MG63 (cell line): ENCODE data around the gene SAMD8. TPM values are rescaled to one million over a fixed set of nuclear protein-coding genes. Genes with fewer than 3 reads are reported as not detected.
A peak's percentile ranks its signal among the peaks of the same experiment; 100 is the strongest.
"Not testable (repeated sequence)": the region's sequence is repeated elsewhere in the genome, so short reads cannot be mapped to it uniquely, and the experiment has no call there.

ENCODE experiments used
- DNase-seq: peaks from one replicate; pipeline ENCODE4 v3.0.0-alpha.2; 2020
- H3K27me3 ChIP-seq: fragments of 250-450 bp; sonication (Bioruptor Pico); 2 replicates; pipeline ENCODE4 v1.5.1; 2020; ENCODE audit warnings: mild to moderate bottlenecking, moderate library complexity
- H3K36me3 ChIP-seq: fragments of 250-450 bp; sonication (Bioruptor Pico); 2 replicates; pipeline ENCODE4 v1.5.1; 2020; ENCODE audit warnings: mild to moderate bottlenecking, moderate library complexity
- H3K4me3 ChIP-seq: fragments of 250-450 bp; sonication (Bioruptor Pico); 2 replicates; pipeline ENCODE4 v1.5.1; 2020; ENCODE audit warnings: mild to moderate bottlenecking, moderate library complexity
- H3K9me3 ChIP-seq: fragments of 250-450 bp; sonication (Bioruptor Pico); 2 replicates; pipeline ENCODE4 v1.5.1; 2020; ENCODE audit warnings: mild to moderate bottlenecking, moderate library complexity
- total RNA-seq: library from RNA; depleted of rRNA; stranded (reverse); fragments of >200 nt; shearing (Covaris generic); gene quantifications from 2 replicates; pipeline ENCODE4 v1.2.3, GENCODE V29; 2014; ENCODE audit warnings: low replicate concordance

The SAMD8 gene
- total RNA-seq, 1 experiment from 2014 or later = 6.9 TPM

DNA sequence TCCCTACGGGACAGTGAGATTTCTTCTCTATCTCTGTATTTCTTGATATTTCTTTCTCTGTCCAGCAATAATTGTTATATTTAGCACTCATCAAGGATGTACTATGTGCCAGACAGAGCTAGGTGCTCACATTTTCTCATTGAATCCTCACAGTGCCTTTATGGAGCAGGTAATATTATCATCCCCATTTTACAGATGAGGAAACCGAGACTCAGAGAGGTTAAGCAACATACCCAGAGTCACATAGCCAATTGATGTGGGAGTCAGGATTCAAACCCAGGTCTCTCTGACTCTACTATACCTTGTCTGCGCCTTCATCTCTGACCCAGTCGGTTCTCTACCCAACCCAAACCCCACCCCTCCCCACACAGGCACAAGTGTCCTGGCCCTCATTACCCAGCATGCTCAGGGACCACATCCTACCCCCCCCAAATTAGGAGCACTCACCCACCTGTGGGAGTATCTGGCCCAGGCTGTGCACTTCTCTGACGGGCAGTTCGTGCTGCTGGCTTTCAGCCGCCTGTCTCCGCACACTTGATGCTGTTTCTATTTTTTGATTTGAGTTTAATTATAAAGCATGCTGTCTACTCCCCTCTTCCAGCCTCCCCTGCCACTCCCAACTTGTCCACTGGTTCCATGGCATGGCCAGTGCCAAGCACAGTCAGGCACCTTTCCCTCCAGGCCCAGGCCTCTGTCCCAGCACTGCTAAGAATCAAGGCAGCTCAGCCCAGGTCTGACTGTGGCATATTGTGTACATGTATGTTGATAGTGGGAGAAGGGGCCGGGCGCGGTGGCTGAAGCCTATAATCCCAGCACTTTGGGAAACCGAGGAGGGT is 9.8 kb upstream of the SAMD8 start:
- no peak overlapping the region for H3K4me3 ChIP-seq
- H3K27me3 ChIP-seq = no peaks in the 10 kb centered on the region
- H3K36me3 ChIP-seq = no peaks in the 10 kb centered on the region
- no peak for DNase-seq
- no peaks in the 10 kb centered on the region for H3K9me3 ChIP-seq

DNA sequence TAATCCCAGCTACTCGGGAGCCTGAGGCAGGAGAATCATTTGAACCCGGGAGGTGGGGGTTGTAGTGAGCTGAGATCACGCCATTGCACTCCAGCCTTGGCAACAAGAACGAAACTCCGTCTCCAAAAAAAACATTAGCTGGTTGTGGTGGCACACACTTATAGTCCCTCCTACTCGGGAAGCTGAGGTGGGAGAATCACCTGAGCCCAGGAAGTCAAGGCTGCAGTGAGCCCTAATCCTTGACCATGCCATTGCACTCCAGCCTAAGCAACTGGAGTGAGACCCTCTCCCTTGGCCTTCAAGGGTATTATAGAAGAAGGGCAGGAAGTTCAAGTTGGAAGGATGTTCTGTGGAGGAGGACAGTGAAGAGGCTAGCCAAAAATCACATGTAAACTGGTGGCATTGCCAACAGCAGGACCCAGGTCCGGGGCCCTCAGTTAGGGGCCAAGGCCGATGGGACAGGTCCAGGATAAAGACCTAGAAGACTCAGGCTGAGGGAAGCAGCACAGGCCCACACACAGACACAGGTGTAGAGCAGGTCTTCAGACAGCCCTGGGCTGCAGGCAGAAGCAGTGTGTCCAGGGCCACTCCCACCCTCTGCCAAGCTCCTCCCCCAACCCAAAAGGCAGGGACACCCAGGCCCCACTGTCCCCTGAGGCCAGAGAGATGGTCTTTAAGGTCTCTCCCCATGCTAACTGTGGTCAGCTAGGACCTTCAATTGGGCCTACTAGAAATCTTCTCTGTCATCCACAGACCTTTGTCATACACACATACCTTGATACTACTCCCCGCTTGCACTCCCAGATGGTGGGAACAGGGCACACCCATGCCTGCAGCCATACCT is 8.4 kb upstream of the SAMD8 start:
- Histone ChIP-seq H3K36me3 (no peaks in the 10 kb centered on the region), H3K9me3 (no peaks in the 10 kb centered on the region), H3K27me3 (no peaks in the 10 kb centered on the region), H3K4me3 (no peak overlapping the region)
- no peak for DNase-seq

DNA sequence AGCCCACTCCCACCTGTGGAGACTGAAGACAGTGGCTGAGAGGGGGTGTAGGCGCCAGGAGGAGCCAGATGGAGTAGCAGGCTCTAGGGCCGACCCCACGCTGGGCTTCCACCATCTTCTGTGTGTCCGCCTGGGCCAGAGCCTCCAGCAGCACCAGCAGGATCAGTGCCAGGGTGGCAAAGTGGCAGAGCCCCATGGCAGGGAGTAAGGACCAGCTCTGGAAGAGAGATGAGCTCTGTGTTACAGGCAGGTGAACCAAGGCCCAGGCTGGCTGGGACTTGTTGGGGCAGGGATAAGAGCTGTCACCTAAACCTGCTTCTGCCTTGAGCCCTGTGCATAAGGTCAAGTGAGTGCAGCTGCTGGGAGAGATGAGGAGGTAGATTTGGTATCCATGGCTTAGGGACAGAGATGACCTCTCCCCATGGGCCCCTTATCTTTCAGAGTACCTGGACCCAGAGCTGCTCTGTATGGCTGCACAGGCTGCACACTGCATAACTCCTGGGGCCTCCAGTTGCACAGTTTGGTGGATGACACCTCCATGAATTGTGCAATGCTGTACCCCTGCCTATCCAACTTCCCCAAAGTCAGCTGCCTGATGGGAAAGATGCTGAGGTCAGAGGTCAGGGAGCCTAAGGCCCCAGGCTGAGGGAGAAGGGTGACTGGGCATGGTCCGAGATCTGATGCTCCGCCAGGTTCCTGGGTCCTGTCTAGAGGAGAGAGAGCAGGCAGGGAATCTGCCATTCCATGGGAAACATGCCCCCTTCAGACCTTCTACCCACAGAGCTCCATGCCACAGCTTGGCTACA is 7.4 kb upstream of the SAMD8 start:
- no peaks in the 10 kb centered on the region for H3K36me3 ChIP-seq
- DNase-seq = no peak
- H3K4me3 ChIP-seq = no peak overlapping the region
- no peaks in the 10 kb centered on the region for H3K9me3 ChIP-seq
- H3K27me3 ChIP-seq = no peaks in the 10 kb centered on the region

DNA sequence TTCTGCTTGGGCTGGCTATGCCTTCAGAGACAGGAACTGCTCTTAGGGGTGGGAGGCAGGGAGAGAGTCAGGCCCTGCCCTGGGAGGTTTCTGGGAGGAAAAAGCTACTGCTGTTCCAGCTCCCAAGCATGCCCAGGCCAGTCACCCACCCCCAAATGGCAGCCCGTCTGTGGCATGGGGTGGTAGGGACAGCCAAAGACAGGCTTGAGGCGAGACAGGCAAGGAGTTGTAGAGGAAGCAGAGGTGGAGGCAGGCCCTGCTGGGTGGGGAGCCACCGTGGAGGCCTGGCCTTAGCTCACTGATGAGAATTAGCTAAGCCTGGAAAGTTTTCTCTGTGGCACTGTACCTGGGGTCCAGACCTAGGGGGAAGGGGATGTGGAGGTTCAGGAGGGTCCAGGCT is 6.6 kb upstream of the SAMD8 start:
- Histone ChIP-seq H3K4me3 (no peak overlapping the region), H3K27me3 (no peaks in the 10 kb centered on the region), H3K36me3 (no peaks in the 10 kb centered on the region), H3K9me3 (no peaks in the 10 kb centered on the region)
- no peak for DNase-seq

DNA sequence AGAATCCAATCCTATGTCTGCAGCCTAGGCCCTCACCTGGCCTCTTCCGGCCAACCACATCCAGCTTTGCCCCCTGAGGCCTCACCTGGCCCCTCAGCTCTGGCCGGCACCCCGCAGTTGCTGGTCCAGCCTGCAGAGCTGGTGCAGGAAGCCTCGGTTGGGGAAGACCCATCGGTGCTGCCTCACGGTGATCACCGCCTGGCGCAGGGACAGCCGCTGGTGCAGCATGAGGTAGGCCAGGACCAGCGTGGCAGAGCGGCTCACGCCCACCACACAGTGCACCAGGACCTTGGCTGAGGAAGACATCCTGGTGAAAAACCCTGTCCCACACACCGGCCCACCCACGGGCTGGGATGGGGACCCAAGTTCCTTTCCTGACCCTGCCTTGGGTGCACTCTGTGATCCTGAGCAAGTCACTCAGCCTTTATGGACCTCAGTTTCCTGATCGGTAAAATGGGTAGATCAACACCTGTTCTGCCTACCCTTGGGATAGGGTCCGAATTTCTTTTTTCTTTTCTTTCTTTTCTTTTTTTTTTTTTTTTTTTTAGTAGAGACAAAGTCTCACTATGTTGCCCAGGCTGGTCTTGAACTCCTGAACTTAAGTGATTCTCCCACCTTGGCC is 5.8 kb upstream of the SAMD8 start:
- H3K4me3 ChIP-seq = no peak overlapping the region
- DNase-seq = no peak
- no peaks in the 10 kb centered on the region for H3K27me3 ChIP-seq
- H3K9me3 ChIP-seq = no peaks in the 10 kb centered on the region
- no peaks in the 10 kb centered on the region for H3K36me3 ChIP-seq

DNA sequence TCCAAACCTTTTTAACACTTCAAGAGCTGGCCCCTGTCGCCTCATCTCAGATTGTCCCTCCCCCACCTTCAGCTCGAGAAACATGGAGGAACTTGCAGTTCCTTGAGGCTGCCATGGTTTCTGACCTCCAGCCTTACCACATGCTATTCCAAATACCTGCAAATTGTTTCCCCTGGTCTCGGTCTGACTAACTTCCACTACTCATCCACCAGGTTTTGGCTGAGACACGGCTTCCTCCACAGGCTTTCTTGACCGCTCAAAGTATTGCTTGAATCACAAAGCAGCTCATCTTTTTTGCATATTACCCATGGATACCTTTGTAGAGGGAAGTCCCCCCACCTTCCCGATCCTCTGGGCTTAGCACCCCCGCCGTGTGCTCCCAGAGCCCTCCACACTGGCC is 5.2 kb upstream of the SAMD8 start:
- Histone ChIP-seq H3K4me3 (no peak overlapping the region), H3K27me3 (no peaks in the 10 kb centered on the region), H3K36me3 (no peaks in the 10 kb centered on the region), H3K9me3 (no peaks in the 10 kb centered on the region)
- DNase-seq = no peak

DNA sequence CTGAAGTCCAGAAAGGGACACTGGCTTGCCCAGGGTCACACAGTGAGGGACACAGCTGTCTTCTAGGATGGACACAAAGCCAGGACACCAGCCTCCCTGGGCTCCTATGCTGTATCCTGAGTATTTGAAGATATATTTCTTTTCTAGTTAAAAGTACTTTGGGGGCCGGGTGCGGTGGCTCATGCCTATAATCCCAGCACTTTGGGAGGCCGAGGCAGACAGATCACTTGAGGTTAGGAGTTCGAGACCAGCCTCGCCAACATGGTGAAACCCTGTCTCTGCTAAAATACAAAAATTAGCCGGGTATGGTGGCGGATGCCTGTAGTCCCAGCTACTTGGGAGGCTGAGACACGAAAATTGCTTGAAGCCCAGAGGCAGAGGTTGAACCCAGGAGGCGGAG is 4.6 kb upstream of the SAMD8 start:
- not testable (repeated sequence) for H3K4me3 ChIP-seq, H3K9me3 ChIP-seq, H3K36me3 ChIP-seq, DNase-seq, H3K27me3 ChIP-seq

DNA sequence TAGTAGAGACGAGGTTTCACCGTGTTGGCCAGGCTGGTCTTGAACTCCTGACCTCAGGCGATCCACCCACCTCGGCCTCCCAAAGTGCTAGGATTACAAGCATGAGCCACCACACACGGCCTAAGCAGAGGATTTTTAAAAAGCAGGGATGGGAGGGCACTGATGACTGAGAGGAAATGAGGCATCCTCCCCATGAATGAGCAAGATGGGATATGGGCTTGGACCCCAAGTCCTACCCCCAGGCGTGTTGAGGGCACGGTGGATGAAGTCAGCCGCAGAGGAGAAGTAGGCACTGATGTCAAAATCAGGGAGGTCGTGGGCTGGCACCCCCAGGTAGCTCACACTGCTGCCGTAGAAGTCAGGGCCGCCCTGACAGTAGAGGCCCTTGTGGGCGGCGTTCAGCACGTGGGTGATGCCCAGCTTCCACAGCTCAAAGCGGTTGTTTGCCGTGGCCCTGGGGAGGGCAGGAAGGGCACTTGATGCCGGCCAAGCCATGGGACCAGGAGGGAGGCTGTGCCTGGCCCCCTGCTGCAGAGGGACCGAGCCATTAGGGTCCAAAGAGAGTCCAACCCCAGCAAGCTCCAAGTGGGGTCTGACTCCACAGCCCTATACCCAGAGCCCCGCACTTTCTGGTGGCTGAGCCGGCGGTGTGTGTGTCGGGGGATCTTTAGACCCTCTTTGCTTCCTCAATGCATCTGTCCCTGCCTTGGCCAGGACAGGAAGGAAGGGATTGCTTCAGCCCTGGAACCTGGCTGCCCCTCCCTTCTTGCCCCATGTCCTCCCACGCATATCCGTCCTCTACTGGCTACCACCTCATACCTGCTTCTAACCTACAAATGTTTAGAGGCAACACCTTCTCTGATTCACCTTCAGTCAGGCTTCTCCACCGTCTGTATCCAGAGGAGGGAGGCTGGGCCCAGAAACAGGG is 3.4 kb upstream of the SAMD8 start:
- Histone ChIP-seq H3K36me3 (peaks cover 3% of the 10 kb centered on the region; the same call in 1 of the 2 replicates), H3K9me3 (no peaks in the 10 kb centered on the region), H3K4me3 (no peak overlapping the region), H3K27me3 (no peaks in the 10 kb centered on the region)
- DNase-seq = no peak

DNA sequence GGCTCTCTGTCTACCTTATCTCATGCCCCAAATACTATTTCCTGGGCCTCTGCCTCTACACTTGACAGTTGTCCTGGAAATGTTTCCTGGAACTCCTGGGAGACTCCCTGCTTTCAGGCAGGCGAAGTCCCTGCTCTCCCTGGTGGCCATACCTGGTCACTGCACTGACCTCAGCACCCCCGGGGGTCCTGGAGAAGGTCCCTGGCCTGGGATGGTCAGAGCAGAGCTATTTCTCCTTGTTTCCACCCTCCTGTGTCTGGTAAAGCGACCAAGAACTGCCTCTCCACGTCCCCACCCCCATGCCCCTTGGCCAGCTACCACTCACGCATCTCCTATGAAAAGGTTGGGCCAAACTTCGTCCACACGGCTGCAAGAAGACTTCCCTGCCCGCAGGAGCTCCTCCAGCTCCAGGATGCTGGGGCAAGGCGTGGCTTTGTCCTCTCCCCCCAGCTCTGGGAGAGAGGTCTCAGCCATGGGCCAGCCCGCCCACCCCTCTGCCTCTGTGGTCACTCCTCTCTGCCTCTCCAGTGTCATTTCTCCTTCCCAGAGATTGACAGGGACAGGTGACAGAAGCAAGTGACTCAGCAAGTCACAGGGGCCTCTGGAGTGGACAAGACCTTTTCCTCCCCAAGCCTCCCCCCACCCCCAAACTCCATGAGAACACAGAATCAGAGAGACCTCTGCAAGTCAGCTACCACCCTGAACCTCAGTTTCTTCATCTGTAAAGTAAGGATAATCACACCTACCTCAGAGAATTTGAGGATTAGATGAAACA is 2.6 kb upstream of the SAMD8 start:
- no peaks in the 10 kb centered on the region for H3K27me3 ChIP-seq
- peaks cover 3% of the 10 kb centered on the region; the same call in 1 of the 2 replicates for H3K36me3 ChIP-seq
- H3K4me3 ChIP-seq = no peak overlapping the region
- DNase-seq = peak; percentile 36
- no peaks in the 10 kb centered on the region for H3K9me3 ChIP-seq

DNA sequence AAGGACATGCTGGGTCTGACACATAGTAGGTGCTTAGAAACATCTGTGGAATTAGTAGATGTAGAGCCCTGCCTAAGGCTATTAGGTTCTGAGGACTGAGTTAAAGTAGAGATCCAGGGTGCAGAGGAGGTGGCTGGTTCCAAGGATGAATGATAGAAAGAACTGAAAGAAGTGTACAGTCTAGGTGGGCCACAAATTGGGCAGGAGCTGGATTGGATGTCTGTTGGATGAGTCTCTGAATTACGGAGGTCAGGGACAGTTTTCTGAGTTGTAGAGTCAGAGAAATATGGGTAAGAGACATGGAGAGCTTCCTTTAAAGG is 2.0 kb upstream of the SAMD8 start:
- DNase-seq = no peak
- Histone ChIP-seq H3K27me3 (no peaks in the 10 kb centered on the region), H3K4me3 (no peak overlapping the region), H3K36me3 (peaks cover 3% of the 10 kb centered on the region; the same call in 1 of the 2 replicates), H3K9me3 (no peaks in the 10 kb centered on the region)

DNA sequence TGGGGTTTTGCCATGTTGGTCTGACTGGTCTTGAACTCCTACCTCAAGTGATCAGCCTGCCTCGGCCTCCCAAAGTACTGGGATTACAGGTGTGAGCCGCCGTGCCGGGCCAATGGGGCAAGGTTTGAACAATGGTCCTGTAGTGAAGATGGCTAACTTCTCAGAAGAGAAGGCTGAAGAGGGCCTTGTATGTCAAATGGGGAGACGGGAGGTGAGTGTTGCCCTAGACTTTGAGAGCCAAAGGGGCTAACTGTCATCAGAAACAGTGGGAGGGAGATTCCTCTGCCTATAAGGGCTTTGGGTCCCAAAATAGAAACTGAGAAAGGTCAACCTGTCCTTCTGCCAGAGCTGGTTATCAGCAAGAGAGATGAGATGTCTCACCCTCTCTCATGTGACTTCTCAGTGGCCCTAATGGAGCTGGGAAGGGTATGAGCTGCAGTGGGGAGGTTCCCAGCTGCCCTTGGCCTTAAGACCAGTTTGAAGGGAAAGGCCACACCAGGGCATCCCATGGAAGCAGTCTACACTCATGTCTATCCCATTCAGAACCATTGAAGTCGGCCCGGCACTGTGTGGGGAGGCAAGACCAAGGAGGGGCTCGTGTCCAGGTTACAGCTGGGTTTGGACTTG is 1.3 kb upstream of the SAMD8 start:
- Histone ChIP-seq H3K36me3 (peaks cover 3% of the 10 kb centered on the region; the same call in 1 of the 2 replicates), H3K4me3 (no peak overlapping the region; the same call in 1 of the 2 replicates), H3K27me3 (no peaks in the 10 kb centered on the region), H3K9me3 (no peaks in the 10 kb centered on the region)
- DNase-seq = no peak

DNA sequence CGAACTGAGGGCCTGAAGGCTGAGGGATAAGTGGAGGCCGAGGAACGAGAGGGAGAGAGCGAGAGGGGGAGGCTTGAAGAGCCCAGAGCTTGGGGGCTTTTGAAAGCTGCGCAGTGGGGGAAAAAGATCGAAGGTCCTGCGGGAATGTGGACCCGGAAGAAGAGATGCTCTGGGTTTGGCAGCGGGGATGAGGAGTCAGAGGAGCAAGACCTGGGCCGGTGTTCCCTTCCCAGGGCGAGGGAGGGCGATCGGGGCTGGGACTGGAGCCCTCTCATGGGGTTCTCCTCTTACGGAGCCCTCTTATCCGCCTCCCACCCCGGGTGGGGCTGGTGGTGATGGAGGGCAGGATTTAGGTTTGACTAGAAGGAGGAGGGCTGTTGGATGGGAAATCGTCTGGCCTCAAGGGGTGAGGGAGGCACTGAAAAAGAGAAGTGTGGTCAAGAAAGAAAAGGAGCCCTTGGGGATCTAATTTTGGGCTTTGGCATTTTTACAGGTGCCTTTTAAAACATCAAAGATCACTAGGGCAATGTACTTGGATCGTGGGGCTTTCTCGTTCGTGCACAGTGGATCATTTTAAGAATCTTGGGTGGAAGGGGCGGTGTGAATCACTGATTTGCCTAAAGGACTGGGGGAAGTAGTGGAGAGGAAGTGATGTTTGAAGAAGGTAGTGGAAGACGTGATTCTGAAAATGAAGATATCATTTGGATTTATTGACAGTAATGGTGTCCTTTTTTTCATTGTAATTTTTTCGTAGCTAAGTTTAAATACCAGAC is 637 bp downstream of the SAMD8 start:
- H3K27me3 ChIP-seq = no peaks in the 10 kb centered on the region
- H3K4me3 ChIP-seq = peak overlapping the region; percentile 99
- DNase-seq = peak; percentile 64
- H3K9me3 ChIP-seq = no peaks in the 10 kb centered on the region; the same call in 1 of the 2 replicates
- peaks cover 5% of the 10 kb centered on the region; the same call in 1 of the 2 replicates for H3K36me3 ChIP-seq

DNA sequence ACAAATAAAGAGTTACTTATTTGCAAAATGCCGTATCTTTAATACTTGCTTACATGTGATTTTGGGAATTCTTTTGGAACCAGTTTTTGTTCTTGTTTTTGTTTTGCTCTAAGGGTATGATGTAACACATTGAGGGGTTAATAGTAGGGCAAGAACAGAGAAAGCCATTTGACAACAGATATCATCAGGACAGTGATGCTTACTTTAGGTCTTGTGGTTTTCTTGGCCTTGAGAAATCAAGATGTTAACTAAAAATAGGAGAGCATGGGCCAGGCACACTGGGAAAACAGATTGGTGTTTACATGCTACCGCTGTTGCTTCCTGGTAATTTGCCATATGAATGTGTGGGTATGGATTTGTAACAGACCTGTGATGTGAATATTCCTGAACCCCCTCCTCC is 3.7 kb downstream of the SAMD8 start:
- no peaks in the 10 kb centered on the region for H3K27me3 ChIP-seq
- no peak for DNase-seq
- no peaks in the 10 kb centered on the region; the same call in 1 of the 2 replicates for H3K9me3 ChIP-seq
- H3K4me3 ChIP-seq = no peak overlapping the region
- H3K36me3 ChIP-seq = peaks cover 5% of the 10 kb centered on the region; the same call in 1 of the 2 replicates
